HG02798 (cell line): ENCODE measurements around the gene STK32C.
"Not testable (repeated sequence)": the region's sequence is repeated elsewhere in the genome, so short reads cannot be mapped to it uniquely, and the experiment has no call there.

Source experiments
- ATAC-seq: cut with Tn5 transposase; IDR thresholded peaks from one replicate; pipeline ENCODE4 v1.9.1; 2021; ENCODE audit warnings: mild to moderate bottlenecking; ENCODE audit not compliant: unreplicated experiment, poor library complexity

The STK32C gene

GRCh38 chr10:132270721-132271457, 36.9 kb downstream of the STK32C start:
- ATAC-seq = no peak

GRCh38 chr10:132270256-132270655, 37.5 kb downstream of the STK32C start:
- no peak for ATAC-seq

- ATAC-seq = no peak
Observed at GRCh38 chr10:132269266-132270230, 38.2 kb downstream of the STK32C start.

- ATAC-seq = not testable (repeated sequence)
Observed at GRCh38 chr10:132267916-132268315, 39.8 kb downstream of the STK32C start.

GRCh38 chr10:132266594-132267161, 41.1 kb downstream of the STK32C start:
- no peak for ATAC-seq

- ATAC-seq = no peak
Observed at GRCh38 chr10:132265890-132266496, 41.8 kb downstream of the STK32C start.

- no peak for ATAC-seq
Observed at GRCh38 chr10:132264966-132265889, 42.5 kb downstream of the STK32C start.

GRCh38 chr10:132264306-132264950, 43.3 kb downstream of the STK32C start:
- no peak for ATAC-seq

- no peak for ATAC-seq
Observed at GRCh38 chr10:132263866-132264265, 43.9 kb downstream of the STK32C start.

- no peak for ATAC-seq
Observed at GRCh38 chr10:132259702-132260482, 47.9 kb downstream of the STK32C start.

GRCh38 chr10:132258423-132258822, 49.3 kb downstream of the STK32C start:
- no peak for ATAC-seq

GRCh38 chr10:132257907-132258306, 49.8 kb downstream of the STK32C start:
- ATAC-seq = no peak

GRCh38 chr10:132257271-132257670, 50.5 kb downstream of the STK32C start:
- no peak for ATAC-seq

GRCh38 chr10:132256866-132257265, 50.9 kb downstream of the STK32C start:
- no peak for ATAC-seq

GRCh38 chr10:132255489-132256344, 52.0 kb downstream of the STK32C start:
- ATAC-seq = no peak

- ATAC-seq = no peak
Observed at GRCh38 chr10:132254841-132255240, 52.9 kb downstream of the STK32C start.

- no peak for ATAC-seq
Observed at GRCh38 chr10:132253092-132253687, 54.6 kb downstream of the STK32C start.
